ENCODE data around the gene TRIML1. TPM values are rescaled to one million over a fixed set of nuclear protein-coding genes. Genes with fewer than 3 reads are reported as not detected.

The TRIML1 gene, protein sequence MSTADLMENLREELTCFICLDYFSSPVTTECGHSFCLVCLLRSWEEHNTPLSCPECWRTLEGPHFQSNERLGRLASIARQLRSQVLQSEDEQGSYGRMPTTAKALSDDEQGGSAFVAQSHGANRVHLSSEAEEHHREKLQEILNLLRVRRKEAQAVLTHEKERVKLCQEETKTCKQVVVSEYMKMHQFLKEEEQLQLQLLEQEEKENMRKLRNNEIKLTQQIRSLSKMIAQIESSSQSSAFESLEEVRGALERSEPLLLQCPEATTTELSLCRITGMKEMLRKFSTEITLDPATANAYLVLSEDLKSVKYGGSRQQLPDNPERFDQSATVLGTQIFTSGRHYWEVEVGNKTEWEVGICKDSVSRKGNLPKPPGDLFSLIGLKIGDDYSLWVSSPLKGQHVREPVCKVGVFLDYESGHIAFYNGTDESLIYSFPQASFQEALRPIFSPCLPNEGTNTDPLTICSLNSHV
- not detected in 2 replicates for total RNA-seq (ENCODE audit: low replicate concordance)

DNA sequence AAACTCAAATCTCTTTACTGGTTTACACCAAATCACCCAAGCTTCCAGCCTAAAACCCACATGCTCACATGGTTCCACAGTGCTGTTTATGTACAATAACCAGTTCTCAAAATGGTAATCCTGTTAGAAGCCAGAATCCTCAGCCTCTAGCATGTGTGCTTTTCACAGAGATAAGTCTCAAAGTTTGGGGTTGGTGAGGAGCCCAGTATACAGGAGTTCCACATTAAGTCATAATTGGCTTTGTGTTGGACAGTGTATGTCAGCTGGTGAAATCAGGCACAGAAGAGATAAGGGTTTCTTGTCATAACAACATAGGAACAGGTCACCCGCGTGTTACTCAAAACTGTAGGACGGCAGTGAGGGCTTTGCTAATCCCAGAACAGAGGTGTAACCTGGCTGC is at the start of gene TRIML1:
Gene TRIML1, plus strand, starts transcription at position 301 of the 400 bp plus-strand sequence. CDS start 118 bp downstream, outside the sequence.
- DNase-seq (ENCODE audit: low spot score), result no peak
- H3K27ac Mint-ChIP-seq, result no peak within 1 kb of the TSS
- Histone ChIP-seq H2AFZ (replicated peaks) (no peak within 1 kb of the TSS), H3K4me1 (no peaks in the 10 kb centered on the region), H3F3A (ENCODE audit: low read depth) (no peaks in the 10 kb centered on the region), H3K36me3 (no peaks in the 10 kb centered on the region), H3K9ac (no peak within 1 kb of the TSS), H4K20me1 (ENCODE audit: low read depth) (no peaks in the 10 kb centered on the region), H3K9me3 (ENCODE audit: low read depth) (no peaks in the 10 kb centered on the region), H3K27ac (no peak within 1 kb of the TSS), H3K4me2 (no peak within 1 kb of the TSS), H3K4me3 (no peak within 1 kb of the TSS), H3K27me3 (no peaks in the 10 kb centered on the region), H3K79me2 (ENCODE audit: low read depth) (no peaks in the 10 kb centered on the region)
- H3K4me3 Mint-ChIP-seq, result no peak within 1 kb of the TSS
- no peaks in the 10 kb centered on the region for H3K4me1 Mint-ChIP-seq
- H3K27me3 Mint-ChIP-seq (ENCODE audit: insufficient read depth, low read depth), result no peaks in the 10 kb centered on the region
- TF ChIP-seq EZH2 (IDR thresholded peaks at IDR 0.05) (no peak), CTCF (IDR thresholded peaks at IDR 0.05) (no peak), EZH2phosphoT487 (IDR thresholded peaks at IDR 0.05) (no peak)
- no peaks in the 10 kb centered on the region for H3K36me3 Mint-ChIP-seq
- no peaks in the 10 kb centered on the region for H3K9me3 Mint-ChIP-seq

GRCh38 chr4:188092824-188093223 is 46.4 kb upstream of the TRIML1 start:
- Histone ChIP-seq H3K9me3 (ENCODE audit: low read depth) (no peaks in the 10 kb centered on the region), H3K9ac (no peak overlapping the region), H3K4me2 (no peak overlapping the region), H3K27ac (no peak overlapping the region), H3K36me3 (no peaks in the 10 kb centered on the region), H3K79me2 (ENCODE audit: low read depth) (no peaks in the 10 kb centered on the region), H3K27me3 (no peaks in the 10 kb centered on the region), H3F3A (ENCODE audit: low read depth) (no peaks in the 10 kb centered on the region), H4K20me1 (ENCODE audit: low read depth) (no peaks in the 10 kb centered on the region), H2AFZ (replicated peaks) (no peak overlapping the region), H3K4me1 (no peaks in the 10 kb centered on the region), H3K4me3 (no peak overlapping the region)
- Mint-ChIP-seq H3K9me3 (no peaks in the 10 kb centered on the region), H3K36me3 (no peaks in the 10 kb centered on the region), H3K4me1 (no peaks in the 10 kb centered on the region), H3K27ac (no peak overlapping the region), H3K4me3 (no peak overlapping the region), H3K27me3 (ENCODE audit: insufficient read depth, low read depth) (peaks cover 2% of the 10 kb centered on the region)
- no peak for DNase-seq (ENCODE audit: low spot score)
- no peak for TF ChIP-seq EZH2phosphoT487 (IDR thresholded peaks at IDR 0.05)
- TF ChIP-seq CTCF (IDR thresholded peaks at IDR 0.05), result no peak
- no peak for TF ChIP-seq EZH2 (IDR thresholded peaks at IDR 0.05)

GRCh38 chr4:188106454-188106853 is 32.8 kb upstream of the TRIML1 start:
- Mint-ChIP-seq H3K4me3 (no peak overlapping the region), H3K36me3 (no peaks in the 10 kb centered on the region), H3K9me3 (peaks cover 9% of the 10 kb centered on the region), H3K27ac (no peak overlapping the region), H3K27me3 (ENCODE audit: insufficient read depth, low read depth) (peaks cover 6% of the 10 kb centered on the region), H3K4me1 (peaks cover 4% of the 10 kb centered on the region)
- H3K4me1 ChIP-seq, result peaks cover 19% of the 10 kb centered on the region
- H3K9me3 ChIP-seq (ENCODE audit: low read depth), result no peaks in the 10 kb centered on the region
- H3K4me3 ChIP-seq, result no peak overlapping the region
- H3K9ac ChIP-seq, result no peak overlapping the region
- TF ChIP-seq EZH2phosphoT487 (IDR thresholded peaks at IDR 0.05) (no peak), CTCF (IDR thresholded peaks at IDR 0.05) (no peak), EZH2 (IDR thresholded peaks at IDR 0.05) (no peak)
- no peak overlapping the region for H3K27ac ChIP-seq
- H3K36me3 ChIP-seq, result no peaks in the 10 kb centered on the region
- no peaks in the 10 kb centered on the region for H3K79me2 ChIP-seq (ENCODE audit: low read depth)
- H2AFZ ChIP-seq (replicated peaks), result no peak overlapping the region
- DNase-seq (ENCODE audit: low spot score), result no peak
- H3K4me2 ChIP-seq, result no peak overlapping the region
- peaks cover 9% of the 10 kb centered on the region for H3F3A ChIP-seq (ENCODE audit: low read depth)
- no peaks in the 10 kb centered on the region for H4K20me1 ChIP-seq (ENCODE audit: low read depth)
- no peaks in the 10 kb centered on the region for H3K27me3 ChIP-seq

All from neural progenitor cell (in vitro differentiated cells).